H1 (cell line): ENCODE results near the gene SORCS3. TPM values are rescaled to one million over a fixed set of nuclear protein-coding genes. Genes with fewer than 3 reads are reported as not detected.

ENCODE experiments used
- BCL11A ChIP-seq, 2 experiments: IDR thresholded peaks; one replicate each; pipeline ENCODE4 v1.6.1; 2011; ENCODE audit warnings: low read depth in 2 of 2, low read length in 2 of 2, mild to moderate bottlenecking in 2 of 2
- CHD2 ChIP-seq: IDR thresholded peaks from 2 replicates; pipeline ENCODE4 v1.6.1; 2012; ENCODE audit warnings: low read length, improper control_type of control experiment
- POU5F1 ChIP-seq: IDR thresholded peaks from 2 replicates; pipeline ENCODE4 v1.6.1; 2011; ENCODE audit warnings: low read depth, mild to moderate bottlenecking, low read length, moderate library complexity
- RAD21 ChIP-seq, 2 experiments: IDR thresholded peaks in 1 of 2; conservative IDR thresholded peaks in 1 of 2; 2 replicates each; pipeline ENCODE4 v1.6.1; 2011; ENCODE audit warnings: low read depth in 2 of 2, low read length in 2 of 2, improper control_type of control experiment in 1 of 2, inconsistent platforms in 1 of 2, mild to moderate bottlenecking in 1 of 2, moderate library complexity in 1 of 2
- SP4 ChIP-seq: IDR thresholded peaks from 2 replicates; pipeline ENCODE4 v1.6.1; 2012; ENCODE audit warnings: low read length, inconsistent platforms
- TBP ChIP-seq: IDR thresholded peaks from 2 replicates; pipeline ENCODE4 v1.6.1; 2011; ENCODE audit warnings: low read depth, low read length, improper control_type of control experiment
- polyA plus RNA-seq, 7 experiments: library from polyadenylated mRNA; depleted of rRNA in 3 of 7; stranded (reverse) in 5 of 7; unstranded in 2 of 7; fragments of >200 nt in 5 of 7; fragments of 200-250 nt in 2 of 7; gene quantifications; 1 replicate in 5 of 7; 2 replicates in 1 of 7; 4 replicates in 1 of 7; pipeline versions ENCODE4 v1.2.1 to v1.2.3, GENCODE V29; 2011 to 2013; ENCODE audit warnings: missing spikeins in 2 of 7, mixed read lengths in 2 of 7
- total RNA-seq: library from RNA; stranded (reverse); fragmentation: NEBNext Ultra II Directional; extraction: Animal tissue kit (Norgen Biotek cat#: 25700); gene quantifications from 2 replicates; pipeline ENCODE4 v1.2.1, GENCODE V29; 2021
- TF ChIP-seq, protein P1 (sequence below): IDR thresholded peaks from 2 replicates; pipeline ENCODE4 v1.6.1; 2011; ENCODE audit warnings: low read depth, mild to moderate bottlenecking, low read length; ENCODE audit not compliant: insufficient read depth

Gene SORCS3
- total and polyA plus RNA-seq, 2 of the 8 experiments (the other 6 are each of a cell fraction or from before 2014, with no cell fraction given): 0.26 to 0.88 TPM

DNA sequence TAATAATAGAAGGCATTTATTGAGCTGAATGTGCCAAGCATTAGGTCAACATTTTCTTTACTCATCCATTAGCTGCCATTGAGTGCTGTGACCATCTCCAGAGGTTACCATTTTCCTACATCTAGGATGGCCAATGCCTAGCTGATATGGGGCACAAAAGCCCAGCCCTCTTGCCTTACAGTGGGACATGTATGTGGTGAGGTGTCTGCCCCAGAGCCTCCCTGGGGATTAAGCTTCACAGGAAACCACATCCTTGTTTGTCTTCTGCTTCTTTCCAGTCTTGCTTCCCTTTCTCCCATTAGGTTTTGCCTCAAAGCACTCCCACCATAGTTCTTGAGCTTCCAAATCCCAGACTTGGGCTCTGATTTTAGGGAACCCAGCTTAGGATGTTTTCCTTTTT is 258.7 kb downstream of the SORCS3 start (continued):
- TF ChIP-seq, protein P1, sequence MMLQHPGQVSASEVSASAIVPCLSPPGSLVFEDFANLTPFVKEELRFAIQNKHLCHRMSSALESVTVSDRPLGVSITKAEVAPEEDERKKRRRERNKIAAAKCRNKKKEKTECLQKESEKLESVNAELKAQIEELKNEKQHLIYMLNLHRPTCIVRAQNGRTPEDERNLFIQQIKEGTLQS: no peak
- TF ChIP-seq RAD21 (IDR thresholded peaks at IDR 0.05 in 1 of 2, conservative IDR thresholded peaks at IDR 0.05 in 1 of 2; ENCODE audit: low read depth in 2 of 2, low read length in 2 of 2) (no peak), BCL11A (IDR thresholded peaks at IDR 0.05; ENCODE audit: low read depth in 2 of 2, low read length in 2 of 2) (no peak), SP4 (no peak), CHD2 (no peak), TBP (no peak), POU5F1 (no peak)
